ENCODE data around the gene SRGAP3.

DNA sequence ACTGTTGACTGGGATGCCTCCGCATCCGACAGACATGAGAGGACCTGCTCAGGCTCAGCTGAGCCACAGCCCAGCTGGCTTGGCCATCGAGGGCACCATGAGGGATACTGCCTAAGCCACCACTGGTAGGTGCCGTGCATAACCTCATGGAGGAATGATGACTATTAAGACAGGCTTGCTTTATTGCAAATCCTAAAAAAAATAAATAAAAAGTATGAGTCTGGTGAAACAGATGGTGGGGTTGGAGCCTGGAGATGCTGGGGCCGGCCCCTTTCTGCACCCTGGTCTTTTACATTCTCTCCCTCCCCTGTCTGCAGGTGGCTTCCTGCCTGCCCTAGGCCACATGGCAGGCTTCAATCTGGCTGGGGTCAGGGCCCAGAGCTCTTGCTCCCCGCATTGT lies 262.2 kb downstream of the SRGAP3 start:
- TF ChIP-seq CTCF (IDR thresholded peaks at IDR 0.05) (no peak), POLR2A (IDR thresholded peaks at IDR 0.05) (no peak)
